NB4 (cell line): ENCODE results near the gene KCNK4.

Source experiments
- CTCF ChIP-seq: IDR thresholded peaks from one replicate; pipeline ENCODE4 v1.5.1; 2012; ENCODE audit warnings: low read depth, low read length
- MYC ChIP-seq: IDR thresholded peaks from 2 replicates; pipeline ENCODE4 v1.6.1; 2011; ENCODE audit warnings: low read depth, low read length
- POLR2A ChIP-seq: IDR thresholded peaks from 2 replicates; pipeline ENCODE4 v1.6.1; 2011; ENCODE audit warnings: mild to moderate bottlenecking; ENCODE audit not compliant: insufficient read length; ENCODE audit errors: extremely low read depth

GRCh38 chr11:64292460-64293254, 1.6 kb downstream of the KCNK4 start:
- no peak for TF ChIP-seq CTCF
- TF ChIP-seq MYC = no peak
- no peak for TF ChIP-seq POLR2A
